SK-N-MC (cell line): ENCODE measurements around the gene CDK8.

Experiments used
- DNase-seq: peaks from one replicate; pipeline ENCODE4 v3.0.0-alpha.2; 2011; ENCODE audit warnings: low read depth, low spot score
- H3K27ac ChIP-seq: fragments of 200-600 bp; sonication (generic); 2 replicates; pipeline ENCODE4 v1.5.1; 2016; ENCODE audit warnings: mixed run types
- H3K36me3 ChIP-seq: fragments of 200-600 bp; sonication (generic); 2 replicates; pipeline ENCODE4 v1.6.1; 2017; ENCODE audit warnings: antibody characterized with exemption, low read length, mixed read lengths; ENCODE audit not compliant: insufficient read depth
- H3K4me3 ChIP-seq: fragments of 200-600 bp; sonication (generic); 2 replicates; pipeline ENCODE4 v1.5.1; 2016
- H3K9ac ChIP-seq: fragments of 200-600 bp; sonication (generic); 2 replicates; pipeline ENCODE4 v1.8.0; 2017; ENCODE audit warnings: mixed run types, mixed read lengths; ENCODE audit not compliant: insufficient read length
- H3K9me3 ChIP-seq: fragments of 200-600 bp; sonication (generic); 2 replicates; pipeline ENCODE4 v1.6.1; 2017; ENCODE audit warnings: low read depth, mild to moderate bottlenecking, antibody characterized with exemption, low read length, moderate library complexity, mixed read lengths
- EZH2 ChIP-seq: fragments of 200-600 bp; sonication (generic); IDR thresholded peaks from one replicate; pipeline ENCODE4 v1.6.1; 2017; ENCODE audit warnings: antibody characterized with exemption
- FOXP2 ChIP-seq: optimal IDR thresholded peaks from 2 replicates; pipeline ENCODE3; 2011; ENCODE audit warnings: mild to moderate bottlenecking, moderate library complexity; ENCODE audit not compliant: insufficient read depth; ENCODE audit errors: extremely low read length, control extremely low read depth
- POLR2AphosphoS5 ChIP-seq: IDR thresholded peaks from 2 replicates; pipeline ENCODE4 v1.6.1; 2012; ENCODE audit warnings: mild to moderate bottlenecking, low read depth, low read length, borderline replicate concordance

Gene CDK8

GRCh38 chr13:26320766-26321165 is 66.8 kb downstream of the CDK8 start:
- H3K36me3 ChIP-seq = no peaks in the 10 kb centered on the region
- H3K4me3 ChIP-seq = no peak overlapping the region
- TF ChIP-seq EZH2 = no peak
- no peak overlapping the region for H3K27ac ChIP-seq
- DNase-seq = no peak
- no peaks in the 10 kb centered on the region for H3K9me3 ChIP-seq
- no peak overlapping the region for H3K9ac ChIP-seq

- no peak overlapping the region for H3K9ac ChIP-seq
- DNase-seq = no peak
- H3K9me3 ChIP-seq = no peaks in the 10 kb centered on the region
- H3K27ac ChIP-seq = no peak overlapping the region
- no peak overlapping the region for H3K4me3 ChIP-seq
- no peak for TF ChIP-seq FOXP2
- TF ChIP-seq POLR2AphosphoS5 = no peak
- no peak for TF ChIP-seq EZH2
- no peaks in the 10 kb centered on the region for H3K36me3 ChIP-seq
Measured at GRCh38 chr13:26323127-26323526, 69.2 kb downstream of the CDK8 start.

- Histone ChIP-seq H3K4me3 (no peak overlapping the region), H3K27ac (no peak overlapping the region), H3K36me3 (no peaks in the 10 kb centered on the region), H3K9me3 (no peaks in the 10 kb centered on the region), H3K9ac (no peak overlapping the region)
- DNase-seq = no peak
- TF ChIP-seq POLR2AphosphoS5 = no peak
- no peak for TF ChIP-seq FOXP2
- TF ChIP-seq EZH2 = no peak
Measured at GRCh38 chr13:26323764-26324163, 69.8 kb downstream of the CDK8 start.

- H3K27ac ChIP-seq = no peak overlapping the region
- TF ChIP-seq EZH2 (no peak), FOXP2 (no peak), POLR2AphosphoS5 (no peak)
- no peak overlapping the region for H3K4me3 ChIP-seq
- no peak for DNase-seq
- no peak overlapping the region for H3K9ac ChIP-seq
- H3K36me3 ChIP-seq = no peaks in the 10 kb centered on the region
- no peaks in the 10 kb centered on the region for H3K9me3 ChIP-seq
Measured at GRCh38 chr13:26324294-26324693, 70.4 kb downstream of the CDK8 start.

GRCh38 chr13:26324867-26325266 is 70.9 kb downstream of the CDK8 start:
- no peak for TF ChIP-seq FOXP2
- no peak for TF ChIP-seq POLR2AphosphoS5
- no peak for TF ChIP-seq EZH2
- Histone ChIP-seq H3K4me3 (no peak overlapping the region), H3K27ac (no peak overlapping the region), H3K36me3 (no peaks in the 10 kb centered on the region), H3K9me3 (no peaks in the 10 kb centered on the region), H3K9ac (no peak overlapping the region)
- DNase-seq = no peak

- Histone ChIP-seq H3K36me3 (no peaks in the 10 kb centered on the region), H3K27ac (no peak overlapping the region), H3K4me3 (no peak overlapping the region), H3K9ac (no peak overlapping the region), H3K9me3 (no peaks in the 10 kb centered on the region)
- no peak for DNase-seq
- TF ChIP-seq FOXP2 = no peak
- no peak for TF ChIP-seq POLR2AphosphoS5
- no peak for TF ChIP-seq EZH2
Measured at GRCh38 chr13:26325876-26326275, 71.9 kb downstream of the CDK8 start.

- H3K9me3 ChIP-seq = no peaks in the 10 kb centered on the region
- no peak overlapping the region for H3K27ac ChIP-seq
- DNase-seq = no peak
- TF ChIP-seq POLR2AphosphoS5 = no peak
- no peak for TF ChIP-seq EZH2
- TF ChIP-seq FOXP2 = no peak
- H3K9ac ChIP-seq = no peak overlapping the region
- no peak overlapping the region for H3K4me3 ChIP-seq
- no peaks in the 10 kb centered on the region for H3K36me3 ChIP-seq
Measured at GRCh38 chr13:26326562-26326961, 72.6 kb downstream of the CDK8 start.

GRCh38 chr13:26327940-26328725 is 74.2 kb downstream of the CDK8 start:
- H3K27ac ChIP-seq = no peak overlapping the region
- no peak for DNase-seq
- no peak for TF ChIP-seq POLR2AphosphoS5
- no peak for TF ChIP-seq FOXP2
- TF ChIP-seq EZH2 = no peak
- no peaks in the 10 kb centered on the region for H3K9me3 ChIP-seq
- no peak overlapping the region for H3K9ac ChIP-seq
- no peaks in the 10 kb centered on the region for H3K36me3 ChIP-seq
- no peak overlapping the region for H3K4me3 ChIP-seq

- no peaks in the 10 kb centered on the region for H3K9me3 ChIP-seq
- no peak for TF ChIP-seq POLR2AphosphoS5
- no peaks in the 10 kb centered on the region for H3K36me3 ChIP-seq
- H3K4me3 ChIP-seq = no peak overlapping the region
- no peak overlapping the region for H3K27ac ChIP-seq
- DNase-seq = no peak
- no peak overlapping the region for H3K9ac ChIP-seq
Measured at GRCh38 chr13:26335158-26335557, 81.2 kb downstream of the CDK8 start.
